ENCODE data around the gene RASA3.

GRCh38 chr13:114161644-114162532, 29.5 kb upstream of the RASA3 start:
- TF ChIP-seq, protein P1, sequence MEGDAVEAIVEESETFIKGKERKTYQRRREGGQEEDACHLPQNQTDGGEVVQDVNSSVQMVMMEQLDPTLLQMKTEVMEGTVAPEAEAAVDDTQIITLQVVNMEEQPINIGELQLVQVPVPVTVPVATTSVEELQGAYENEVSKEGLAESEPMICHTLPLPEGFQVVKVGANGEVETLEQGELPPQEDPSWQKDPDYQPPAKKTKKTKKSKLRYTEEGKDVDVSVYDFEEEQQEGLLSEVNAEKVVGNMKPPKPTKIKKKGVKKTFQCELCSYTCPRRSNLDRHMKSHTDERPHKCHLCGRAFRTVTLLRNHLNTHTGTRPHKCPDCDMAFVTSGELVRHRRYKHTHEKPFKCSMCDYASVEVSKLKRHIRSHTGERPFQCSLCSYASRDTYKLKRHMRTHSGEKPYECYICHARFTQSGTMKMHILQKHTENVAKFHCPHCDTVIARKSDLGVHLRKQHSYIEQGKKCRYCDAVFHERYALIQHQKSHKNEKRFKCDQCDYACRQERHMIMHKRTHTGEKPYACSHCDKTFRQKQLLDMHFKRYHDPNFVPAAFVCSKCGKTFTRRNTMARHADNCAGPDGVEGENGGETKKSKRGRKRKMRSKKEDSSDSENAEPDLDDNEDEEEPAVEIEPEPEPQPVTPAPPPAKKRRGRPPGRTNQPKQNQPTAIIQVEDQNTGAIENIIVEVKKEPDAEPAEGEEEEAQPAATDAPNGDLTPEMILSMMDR (IDR thresholded peaks at IDR 0.05), result no peak
- TF ChIP-seq POLR2A (IDR thresholded peaks at IDR 0.05), result no peak
